HG03175 (cell line): Measurements from ENCODE around the gene PPM1M.

Experiments used
- ATAC-seq: cut with Tn5 transposase; IDR thresholded peaks from one replicate; pipeline ENCODE4 v1.9.1; 2021; ENCODE audit warnings: mild to moderate bottlenecking, moderate library complexity; ENCODE audit not compliant: unreplicated experiment

Gene PPM1M, protein sequence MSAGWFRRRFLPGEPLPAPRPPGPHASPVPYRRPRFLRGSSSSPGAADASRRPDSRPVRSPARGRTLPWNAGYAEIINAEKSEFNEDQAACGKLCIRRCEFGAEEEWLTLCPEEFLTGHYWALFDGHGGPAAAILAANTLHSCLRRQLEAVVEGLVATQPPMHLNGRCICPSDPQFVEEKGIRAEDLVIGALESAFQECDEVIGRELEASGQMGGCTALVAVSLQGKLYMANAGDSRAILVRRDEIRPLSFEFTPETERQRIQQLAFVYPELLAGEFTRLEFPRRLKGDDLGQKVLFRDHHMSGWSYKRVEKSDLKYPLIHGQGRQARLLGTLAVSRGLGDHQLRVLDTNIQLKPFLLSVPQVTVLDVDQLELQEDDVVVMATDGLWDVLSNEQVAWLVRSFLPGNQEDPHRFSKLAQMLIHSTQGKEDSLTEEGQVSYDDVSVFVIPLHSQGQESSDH

DNA sequence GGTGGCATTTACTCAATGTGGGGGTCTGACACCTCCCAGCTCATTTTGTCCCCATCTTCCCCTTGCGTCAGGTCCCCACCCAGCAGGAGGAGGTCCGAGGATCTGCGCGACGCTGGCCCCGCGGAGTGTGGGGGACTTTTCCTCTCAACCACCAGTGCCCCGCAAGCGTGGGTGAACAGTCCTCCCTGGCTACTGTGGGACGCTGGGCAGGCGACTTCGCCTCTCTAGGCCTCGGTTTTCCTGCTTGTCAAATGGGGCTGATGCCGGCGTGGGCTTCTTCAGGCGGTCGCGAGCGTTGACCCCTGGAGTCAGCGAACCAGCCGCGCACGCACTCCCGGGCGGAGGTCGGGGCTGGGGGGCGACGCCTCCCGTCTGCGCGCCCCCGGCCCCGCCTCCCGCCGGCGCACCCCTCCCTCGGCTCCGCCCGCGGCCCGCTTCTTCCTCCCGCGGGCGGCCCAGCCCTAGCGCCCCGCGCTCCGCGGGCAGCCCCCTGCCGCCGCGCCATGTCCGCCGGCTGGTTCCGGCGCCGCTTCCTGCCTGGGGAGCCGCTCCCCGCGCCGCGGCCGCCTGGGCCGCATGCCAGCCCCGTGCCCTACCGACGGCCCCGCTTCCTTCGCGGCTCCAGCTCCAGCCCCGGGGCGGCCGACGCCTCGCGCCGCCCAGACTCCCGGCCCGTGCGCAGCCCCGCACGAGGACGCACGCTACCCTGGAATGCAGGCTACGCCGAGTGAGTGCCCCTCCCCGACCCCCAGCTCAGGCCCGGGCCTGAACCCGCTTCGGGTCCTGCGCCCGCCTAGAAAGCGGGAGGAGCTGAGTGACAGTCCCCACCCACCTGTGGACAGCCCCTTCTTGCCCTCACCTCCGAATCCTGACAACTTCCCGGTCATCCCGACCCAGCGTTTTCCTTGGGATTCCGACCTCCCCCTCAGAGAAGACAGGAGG, at the start of gene PPM1M:
TSS of gene PPM1M (plus strand) at position 438 of the 942 bp plus-strand sequence. CDS start at position 504, 66 bp downstream.
- ATAC-seq: no peak

- no peak for ATAC-seq
Measured at GRCh38 chr3:52195823-52196331, 49.7 kb upstream of the PPM1M start.

DNA sequence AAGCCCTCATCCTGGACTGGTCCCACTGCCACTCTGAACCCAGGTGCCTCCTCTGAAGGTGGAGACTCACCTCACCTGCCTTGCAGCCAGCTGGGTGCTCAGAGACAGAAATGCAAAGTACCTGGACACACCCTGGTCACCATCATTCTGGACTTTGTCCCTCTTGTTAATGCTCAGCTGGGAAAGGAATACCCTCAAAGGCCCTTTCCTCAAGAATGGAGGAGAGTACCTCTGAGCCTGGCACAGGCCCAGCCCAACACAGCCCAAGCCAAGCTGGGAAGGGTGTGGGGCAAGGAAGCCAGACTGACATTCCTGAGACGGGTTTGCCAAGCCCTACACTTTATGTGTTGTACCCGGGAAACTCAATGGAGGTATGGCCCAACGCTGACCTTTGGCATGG, 48.6 kb upstream of the PPM1M start:
- no peak for ATAC-seq

GRCh38 chr3:52197499-52197841, 48.1 kb upstream of the PPM1M start:
- peak; percentile 1 for ATAC-seq

DNA sequence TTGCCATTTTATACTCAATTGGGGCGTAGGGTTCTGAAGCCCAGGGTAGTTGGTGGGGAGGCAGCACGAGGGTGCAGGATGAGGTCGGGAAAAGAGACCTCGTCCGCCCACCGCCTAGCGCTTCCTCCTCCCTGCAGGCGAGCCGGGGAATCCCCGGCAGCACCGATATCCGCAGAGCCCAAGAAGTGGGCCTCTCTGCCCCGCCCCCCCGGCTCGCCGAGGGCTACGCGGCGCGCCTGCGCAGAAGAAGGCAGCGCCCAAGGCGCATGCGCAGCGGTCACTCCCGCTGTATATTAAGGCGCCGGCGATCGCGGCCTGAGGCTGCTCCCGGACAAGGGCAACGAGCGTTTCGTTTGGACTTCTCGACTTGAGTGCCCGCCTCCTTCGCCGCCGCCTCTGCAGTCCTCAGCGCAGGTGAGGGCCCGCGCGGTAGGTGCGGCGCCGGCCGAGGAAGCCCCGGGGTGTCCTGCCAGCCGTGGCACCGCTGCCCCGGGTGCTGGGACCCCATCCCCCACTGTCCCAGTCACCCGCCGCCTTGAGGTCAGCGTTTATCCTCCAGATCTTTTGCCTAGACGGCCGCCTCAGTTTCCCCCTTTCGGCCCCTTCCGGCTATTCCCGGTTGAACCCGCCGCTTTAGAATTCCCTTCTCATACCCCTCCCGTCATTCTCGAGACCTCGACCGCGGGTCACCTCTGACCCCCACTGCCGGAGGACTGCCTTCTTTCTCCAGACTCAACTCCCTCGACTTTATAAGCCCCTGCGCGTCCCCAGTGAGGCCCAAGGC, 47.5 kb upstream of the PPM1M start, which contains the start of gene ALAS1:
TSS of gene ALAS1 (plus strand) at position 319 of the 784 bp plus-strand sequence. CDS start 1,082 bp downstream, outside the sequence.
- peak; percentile 78 for ATAC-seq

DNA sequence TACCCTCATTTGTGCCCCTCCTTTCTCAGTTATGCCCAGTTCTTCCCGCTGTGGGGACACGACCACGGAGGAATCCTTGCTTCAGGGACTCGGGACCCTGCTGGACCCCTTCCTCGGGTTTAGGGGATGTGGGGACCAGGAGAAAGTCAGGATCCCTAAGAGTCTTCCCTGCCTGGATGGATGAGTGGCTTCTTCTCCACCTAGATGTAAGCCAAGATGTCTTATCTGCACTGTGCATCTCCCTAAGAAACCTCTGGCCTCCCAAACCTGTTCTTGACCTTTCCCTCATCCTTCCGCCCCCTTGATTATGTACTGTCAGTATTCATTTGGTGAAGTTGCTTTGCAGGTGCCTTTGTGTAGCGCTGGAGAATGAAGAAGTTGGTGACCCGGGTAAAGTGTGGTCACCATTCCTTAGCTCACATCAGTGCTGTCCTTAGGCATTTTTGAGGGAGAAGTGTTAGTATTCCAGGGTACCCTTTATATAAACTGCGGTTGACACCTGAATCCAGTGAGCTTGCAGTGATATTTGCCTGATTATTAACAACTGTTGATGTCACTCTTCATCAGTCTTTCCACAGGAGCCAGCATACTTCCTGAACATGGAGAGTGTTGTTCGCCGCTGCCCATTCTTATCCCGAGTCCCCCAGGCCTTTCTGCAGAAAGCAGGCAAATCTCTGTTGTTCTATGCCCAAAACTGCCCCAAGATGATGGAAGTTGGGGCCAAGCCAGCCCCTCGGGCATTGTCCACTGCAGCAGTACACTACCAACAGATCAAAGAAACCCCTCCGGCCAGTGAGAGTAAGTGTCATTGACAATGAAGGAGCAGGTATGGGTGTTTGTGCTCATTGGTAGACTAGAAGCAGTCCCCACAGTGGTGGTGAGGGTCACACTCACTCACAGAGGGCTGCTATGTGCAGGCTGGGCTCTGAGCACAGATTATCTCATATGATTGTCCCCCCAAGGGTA, 46.6 kb upstream of the PPM1M start:
- ATAC-seq: no peak

- ATAC-seq: no peak
Measured at GRCh38 chr3:52200981-52201679, 44.4 kb upstream of the PPM1M start.

DNA sequence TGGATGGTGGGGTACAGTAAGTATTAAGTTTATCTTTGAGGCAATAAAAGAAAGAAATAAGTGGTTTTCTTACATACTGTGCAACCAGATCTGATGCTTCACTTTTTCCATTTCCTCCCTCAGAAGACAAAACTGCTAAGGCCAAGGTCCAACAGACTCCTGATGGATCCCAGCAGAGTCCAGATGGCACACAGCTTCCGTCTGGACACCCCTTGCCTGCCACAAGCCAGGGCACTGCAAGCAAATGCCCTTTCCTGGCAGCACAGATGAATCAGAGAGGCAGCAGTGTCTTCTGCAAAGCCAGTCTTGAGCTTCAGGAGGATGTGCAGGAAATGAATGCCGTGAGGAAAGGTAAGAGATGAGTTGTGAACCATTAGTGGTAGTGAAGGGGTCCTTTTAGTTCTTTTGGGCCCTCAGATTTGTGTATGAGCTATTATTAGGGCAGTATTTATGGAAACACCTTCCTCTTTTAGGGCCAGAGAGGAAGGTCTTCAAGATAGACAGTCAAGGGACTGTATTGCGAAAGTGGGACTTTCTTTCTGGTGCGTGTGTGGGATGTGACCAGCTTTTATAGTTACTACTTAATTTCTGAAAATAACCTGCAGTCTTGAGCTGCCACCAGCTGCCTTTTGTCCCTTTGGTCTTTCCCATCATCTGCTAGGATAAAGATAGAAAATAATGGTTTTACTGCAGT, 43.0 kb upstream of the PPM1M start:
- no peak for ATAC-seq

- ATAC-seq: no peak
Measured at GRCh38 chr3:52203701-52204100, 41.9 kb upstream of the PPM1M start.

- ATAC-seq: no peak
Measured at GRCh38 chr3:52204337-52205073, 41.1 kb upstream of the PPM1M start.

- ATAC-seq: no peak
Measured at GRCh38 chr3:52205727-52206372, 39.7 kb upstream of the PPM1M start.

DNA sequence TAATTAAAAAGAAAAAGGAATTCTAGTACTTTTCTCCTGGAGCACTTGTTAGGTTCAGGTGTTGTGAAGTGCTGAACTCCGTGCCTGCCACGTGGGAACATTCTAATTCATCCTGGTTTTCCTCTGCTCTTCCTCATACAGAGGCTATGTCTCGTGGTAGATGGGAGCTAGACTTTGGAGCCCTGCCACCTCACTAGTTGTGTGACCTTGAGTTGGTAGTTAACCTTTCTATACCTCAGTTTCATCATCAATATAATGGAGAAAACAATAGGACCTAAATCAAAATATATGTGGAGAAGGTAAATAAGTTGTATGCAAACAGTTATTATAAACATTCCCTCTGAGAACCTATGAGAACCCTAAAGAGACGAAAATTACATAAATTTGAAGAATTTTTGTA, 37.0 kb upstream of the PPM1M start:
- ATAC-seq: no peak

DNA sequence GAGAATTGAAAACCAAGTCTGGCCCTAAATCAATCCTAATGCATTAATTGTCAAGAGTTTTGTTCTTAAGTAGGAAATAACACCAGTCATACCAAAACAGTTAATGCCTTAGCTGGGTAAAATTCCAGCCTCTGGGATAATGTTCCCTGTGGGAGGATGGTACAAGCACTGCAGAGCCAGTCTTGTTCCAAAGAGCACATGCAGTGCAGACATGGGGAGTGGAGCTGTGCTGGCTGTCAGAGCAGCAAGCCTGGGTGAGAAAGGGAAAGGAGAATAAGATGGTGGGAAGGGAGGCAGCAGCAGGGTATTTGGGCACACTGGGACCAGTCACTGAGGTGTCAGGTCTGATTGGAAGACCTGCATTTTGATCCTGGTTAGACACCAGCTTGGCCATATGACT, 35.5 kb upstream of the PPM1M start:
- no peak for ATAC-seq

DNA sequence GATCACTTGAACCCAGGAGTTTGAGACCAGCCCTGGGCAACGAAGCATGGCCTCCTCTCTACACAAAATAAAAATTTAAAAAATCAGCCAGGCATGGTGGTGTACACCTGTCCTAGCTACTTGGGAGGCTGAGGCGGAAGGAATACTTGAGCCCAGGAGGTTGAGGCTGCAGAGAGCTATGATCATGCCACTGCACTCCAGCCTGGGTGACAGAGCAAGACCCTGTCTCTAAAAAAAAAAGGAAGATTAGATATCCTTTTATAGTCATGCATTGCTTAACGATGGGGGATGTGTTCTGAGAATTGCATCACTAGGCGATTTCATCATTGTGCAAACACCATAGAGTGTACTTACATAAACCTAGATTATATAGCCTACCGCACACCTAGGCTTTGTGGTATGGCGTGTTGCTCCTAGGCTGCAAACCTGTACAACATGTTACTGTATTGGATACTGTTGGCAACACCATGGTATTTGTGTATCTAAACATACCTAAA, 35.0 kb upstream of the PPM1M start:
- ATAC-seq: no peak

GRCh38 chr3:52211268-52211891, 34.2 kb upstream of the PPM1M start:
- no peak for ATAC-seq

DNA sequence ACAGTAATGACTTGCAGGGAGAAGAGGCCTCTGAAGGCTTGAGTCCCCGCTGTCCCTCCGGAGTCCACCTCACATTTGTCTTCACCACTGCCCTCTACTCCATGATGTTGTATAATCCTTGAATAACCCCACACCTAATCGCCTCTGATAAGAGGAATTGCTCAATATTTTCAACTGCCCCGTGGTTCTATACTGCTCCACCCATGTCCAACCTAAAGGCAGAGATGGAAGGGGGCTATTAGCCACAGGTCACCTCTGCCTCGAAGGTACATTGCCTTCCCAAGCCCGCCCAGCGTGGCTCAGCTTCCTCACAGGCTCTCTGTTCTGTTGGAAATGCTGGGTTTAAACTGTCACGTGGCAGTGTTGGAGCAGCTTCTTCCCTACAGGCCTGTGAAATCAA, 32.6 kb upstream of the PPM1M start:
- ATAC-seq: no peak
